ENCODE measurements around the gene MYDGF.

MYDGF gene

GRCh38 chr19:4697304-4697703 lies 27.2 kb upstream of the MYDGF start:
- no peak overlapping the region for H3K9ac ChIP-seq (ENCODE audit: low read length)
- TF ChIP-seq, protein P1, sequence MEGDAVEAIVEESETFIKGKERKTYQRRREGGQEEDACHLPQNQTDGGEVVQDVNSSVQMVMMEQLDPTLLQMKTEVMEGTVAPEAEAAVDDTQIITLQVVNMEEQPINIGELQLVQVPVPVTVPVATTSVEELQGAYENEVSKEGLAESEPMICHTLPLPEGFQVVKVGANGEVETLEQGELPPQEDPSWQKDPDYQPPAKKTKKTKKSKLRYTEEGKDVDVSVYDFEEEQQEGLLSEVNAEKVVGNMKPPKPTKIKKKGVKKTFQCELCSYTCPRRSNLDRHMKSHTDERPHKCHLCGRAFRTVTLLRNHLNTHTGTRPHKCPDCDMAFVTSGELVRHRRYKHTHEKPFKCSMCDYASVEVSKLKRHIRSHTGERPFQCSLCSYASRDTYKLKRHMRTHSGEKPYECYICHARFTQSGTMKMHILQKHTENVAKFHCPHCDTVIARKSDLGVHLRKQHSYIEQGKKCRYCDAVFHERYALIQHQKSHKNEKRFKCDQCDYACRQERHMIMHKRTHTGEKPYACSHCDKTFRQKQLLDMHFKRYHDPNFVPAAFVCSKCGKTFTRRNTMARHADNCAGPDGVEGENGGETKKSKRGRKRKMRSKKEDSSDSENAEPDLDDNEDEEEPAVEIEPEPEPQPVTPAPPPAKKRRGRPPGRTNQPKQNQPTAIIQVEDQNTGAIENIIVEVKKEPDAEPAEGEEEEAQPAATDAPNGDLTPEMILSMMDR (IDR thresholded peaks at IDR 0.05; ENCODE audit: low read length), result no peak
- no peak for TF ChIP-seq EZH2 (IDR thresholded peaks at IDR 0.05; ENCODE audit: borderline replicate concordance, low read length)

DNA sequence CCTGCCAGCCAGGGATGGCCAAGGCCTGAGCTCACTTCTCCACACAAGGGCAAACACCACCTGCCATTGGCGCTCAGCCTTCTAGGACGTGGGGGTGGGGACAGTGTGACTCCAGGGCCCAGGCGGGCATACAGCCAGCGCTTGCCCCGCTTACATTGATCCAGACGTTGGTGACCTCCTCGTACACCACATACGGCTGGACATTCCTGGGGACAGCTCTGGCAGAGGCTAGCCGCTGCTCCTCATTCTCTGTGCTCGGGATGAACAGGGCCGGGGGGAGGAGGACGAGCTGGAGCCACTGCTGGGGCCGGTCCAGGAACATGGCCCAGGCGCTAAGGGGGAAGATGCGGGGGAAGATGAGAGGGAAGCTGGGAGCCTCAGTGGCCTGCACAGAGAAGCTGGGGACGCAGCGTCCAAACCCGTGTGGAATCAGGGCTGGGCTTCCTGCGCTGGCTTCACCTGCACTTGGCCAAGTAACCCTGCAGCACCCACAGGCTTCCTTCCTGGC lies 25.1 kb upstream of the MYDGF start:
- Histone ChIP-seq H3K4me1 (ENCODE audit: insufficient read depth, low read length, severe bottlenecking) (no peaks in the 10 kb centered on the region), H3K27ac (ENCODE audit: low read depth, low read length, poor library complexity, severe bottlenecking) (no peak overlapping the region), H3K36me3 (ENCODE audit: insufficient read depth, low read length) (peaks cover 71% of the 10 kb centered on the region), H3F3A (ENCODE audit: insufficient read depth, low read length) (no peaks in the 10 kb centered on the region), H3K4me2 (ENCODE audit: low read length) (no peak overlapping the region), H3K9ac (ENCODE audit: low read length) (no peak overlapping the region), H3K9me2 (ENCODE audit: low read depth, low read length) (no peaks in the 10 kb centered on the region), H2AFZ (ENCODE audit: low read length) (no peak overlapping the region), H3K4me3 (ENCODE audit: low read depth, low read length, poor library complexity, severe bottlenecking) (no peak overlapping the region), H3K79me2 (ENCODE audit: insufficient read depth, low read length) (no peaks in the 10 kb centered on the region), H3K27me3 (ENCODE audit: insufficient read depth, low read length) (no peaks in the 10 kb centered on the region), H4K20me1 (ENCODE audit: insufficient read depth, low read length) (no peaks in the 10 kb centered on the region), H3K9me3 (ENCODE audit: low read length) (no peaks in the 10 kb centered on the region)
- TF ChIP-seq, protein P1 (IDR thresholded peaks at IDR 0.05; ENCODE audit: low read length), result no peak
- no peak for TF ChIP-seq EZH2 (IDR thresholded peaks at IDR 0.05; ENCODE audit: borderline replicate concordance, low read length)

More at GRCh38 chr19:4697304-4697703, 27.2 kb upstream of the MYDGF start:
- Histone ChIP-seq H3K9me2 (ENCODE audit: low read depth, low read length) (no peaks in the 10 kb centered on the region), H3K4me2 (ENCODE audit: low read length) (no peak overlapping the region), H4K20me1 (ENCODE audit: insufficient read depth, low read length) (no peaks in the 10 kb centered on the region), H3K27ac (ENCODE audit: low read depth, low read length, poor library complexity, severe bottlenecking) (no peak overlapping the region), H3K4me1 (ENCODE audit: insufficient read depth, low read length, severe bottlenecking) (no peaks in the 10 kb centered on the region), H2AFZ (ENCODE audit: low read length) (no peak overlapping the region), H3K4me3 (ENCODE audit: low read depth, low read length, poor library complexity, severe bottlenecking) (no peak overlapping the region), H3K9me3 (ENCODE audit: low read length) (no peaks in the 10 kb centered on the region), H3F3A (ENCODE audit: insufficient read depth, low read length) (no peaks in the 10 kb centered on the region), H3K36me3 (ENCODE audit: insufficient read depth, low read length) (peaks cover 80% of the 10 kb centered on the region), H3K79me2 (ENCODE audit: insufficient read depth, low read length) (no peaks in the 10 kb centered on the region), H3K27me3 (ENCODE audit: insufficient read depth, low read length) (no peaks in the 10 kb centered on the region)

DNA sequence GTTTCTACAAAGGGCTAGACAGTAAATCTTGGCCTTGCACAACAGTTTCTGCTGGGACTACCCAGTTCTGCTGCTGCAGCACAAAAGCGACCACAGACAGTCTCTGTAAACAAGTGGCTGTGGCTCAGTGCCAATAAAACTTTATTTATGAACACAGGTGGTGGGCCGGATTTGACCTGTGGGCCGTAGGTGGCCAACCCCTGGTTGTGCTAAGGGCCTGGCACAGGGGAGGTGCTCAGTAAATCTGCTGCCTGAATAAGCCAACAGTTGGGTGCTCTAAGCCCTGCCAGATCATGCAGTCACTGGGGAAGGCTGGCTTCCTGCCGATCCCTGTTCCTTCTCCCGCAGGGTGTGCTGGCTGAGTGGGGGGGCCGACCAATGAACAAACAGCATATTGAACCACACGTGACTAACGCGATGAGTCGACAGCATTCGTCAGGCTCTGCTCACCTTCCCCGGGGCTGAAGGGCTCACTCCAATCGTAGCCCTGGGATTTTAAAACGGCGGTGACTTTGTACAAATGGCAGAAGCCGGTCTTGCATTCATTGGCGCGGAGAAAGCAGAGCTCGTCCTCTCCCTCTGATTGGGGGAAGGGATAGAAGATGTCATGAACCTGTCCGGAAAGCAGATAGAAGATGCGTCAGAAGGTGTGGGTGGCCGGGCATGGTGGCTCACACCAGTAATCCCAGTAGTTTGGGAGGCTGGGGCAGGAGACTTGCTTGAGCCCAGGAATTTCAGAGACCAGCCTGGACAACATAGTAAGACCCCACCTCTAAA lies 24.3 kb upstream of the MYDGF start:
- Histone ChIP-seq H2AFZ (ENCODE audit: low read length) (no peak overlapping the region), H3K4me1 (ENCODE audit: insufficient read depth, low read length, severe bottlenecking) (no peaks in the 10 kb centered on the region), H3F3A (ENCODE audit: insufficient read depth, low read length) (no peaks in the 10 kb centered on the region), H3K79me2 (ENCODE audit: insufficient read depth, low read length) (no peaks in the 10 kb centered on the region), H3K36me3 (ENCODE audit: insufficient read depth, low read length) (peaks cover 71% of the 10 kb centered on the region), H3K9ac (ENCODE audit: low read length) (no peak overlapping the region), H3K27me3 (ENCODE audit: insufficient read depth, low read length) (no peaks in the 10 kb centered on the region), H3K9me3 (ENCODE audit: low read length) (no peaks in the 10 kb centered on the region), H3K4me3 (ENCODE audit: low read depth, low read length, poor library complexity, severe bottlenecking) (no peak overlapping the region), H4K20me1 (ENCODE audit: insufficient read depth, low read length) (no peaks in the 10 kb centered on the region), H3K27ac (ENCODE audit: low read depth, low read length, poor library complexity, severe bottlenecking) (no peak overlapping the region), H3K9me2 (ENCODE audit: low read depth, low read length) (no peaks in the 10 kb centered on the region), H3K4me2 (ENCODE audit: low read length) (no peak overlapping the region)
- TF ChIP-seq, protein P1 (IDR thresholded peaks at IDR 0.05; ENCODE audit: low read length), result no peak
- no peak for TF ChIP-seq EZH2 (IDR thresholded peaks at IDR 0.05; ENCODE audit: borderline replicate concordance, low read length)

All from OCI-LY1 (cell line).